CD4-positive, alpha-beta T cell treated with Interleukin-12 subunit alpha and Interleukin-12 subunit beta, for 1 hour (primary cell): ENCODE data around the gene MAP2K7.
"Not testable (repeated sequence)": the region's sequence is repeated elsewhere in the genome, so short reads cannot be mapped to it uniquely, and the experiment has no call there.

Experiments used
- DNase-seq: peaks from one replicate; pipeline ENCODE4 v3.0.0-alpha.2; 2020

Gene MAP2K7

GRCh38 chr19:7908742-7909461, 5.2 kb downstream of the MAP2K7 start:
- DNase-seq = no peak

GRCh38 chr19:7909471-7910067, 5.9 kb downstream of the MAP2K7 start:
- DNase-seq = no peak

DNA sequence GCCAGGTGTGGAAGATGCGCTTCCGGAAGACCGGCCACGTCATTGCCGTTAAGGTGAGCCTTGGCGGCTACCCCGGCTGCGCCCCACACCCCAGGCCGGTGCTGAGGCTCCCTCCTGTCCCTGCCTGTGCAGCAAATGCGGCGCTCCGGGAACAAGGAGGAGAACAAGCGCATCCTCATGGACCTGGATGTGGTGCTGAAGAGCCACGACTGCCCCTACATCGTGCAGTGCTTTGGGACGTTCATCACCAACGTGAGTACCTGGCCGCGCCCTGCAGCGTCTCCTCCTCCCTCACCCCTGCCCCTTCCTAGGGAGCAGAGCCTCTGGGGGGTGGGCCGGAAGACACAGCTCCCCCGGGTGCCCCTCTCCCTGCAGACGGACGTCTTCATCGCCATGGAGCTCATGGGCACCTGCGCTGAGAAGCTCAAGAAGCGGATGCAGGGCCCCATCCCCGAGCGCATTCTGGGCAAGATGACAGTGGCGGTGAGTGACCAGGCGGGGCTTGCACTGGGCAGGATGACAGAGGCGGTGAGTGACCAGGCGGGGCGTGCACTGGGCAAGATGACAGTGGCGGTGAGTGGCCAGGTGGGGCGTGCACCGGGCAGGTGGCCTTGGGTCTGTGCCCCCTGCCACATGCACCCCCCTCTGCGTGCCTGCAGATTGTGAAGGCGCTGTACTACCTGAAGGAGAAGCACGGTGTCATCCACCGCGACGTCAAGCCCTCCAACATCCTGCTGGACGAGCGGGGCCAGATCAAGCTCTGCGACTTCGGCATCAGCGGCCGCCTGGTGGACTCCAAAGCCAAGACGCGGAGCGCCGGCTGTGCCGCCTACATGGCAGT, 6.9 kb downstream of the MAP2K7 start:
- DNase-seq = no peak

GRCh38 chr19:7911508-7912143, 7.9 kb downstream of the MAP2K7 start:
- DNase-seq = no peak

DNA sequence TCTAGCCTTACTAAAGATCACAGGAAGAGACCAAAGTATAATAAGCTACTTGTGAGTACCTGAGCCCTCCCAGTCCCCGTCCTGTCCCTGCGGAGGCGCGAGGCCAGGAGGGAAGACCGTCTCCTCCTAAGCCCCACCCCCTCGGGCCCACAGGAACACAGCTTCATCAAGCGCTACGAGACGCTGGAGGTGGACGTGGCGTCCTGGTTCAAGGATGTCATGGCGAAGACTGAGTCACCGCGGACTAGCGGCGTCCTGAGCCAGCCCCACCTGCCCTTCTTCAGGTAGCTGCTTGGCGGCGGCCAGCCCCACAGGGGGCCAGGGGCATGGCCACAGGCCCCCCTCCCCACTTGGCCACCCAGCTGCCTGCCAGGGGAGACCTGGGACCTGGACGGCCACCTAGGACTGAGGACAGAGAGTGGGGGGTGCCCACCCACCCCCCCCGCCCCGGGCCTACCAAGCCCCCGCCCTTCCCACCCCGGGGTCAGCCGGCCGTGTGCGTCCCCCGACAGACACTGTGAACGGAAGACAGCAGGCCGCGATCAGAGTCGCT, 8.5 kb downstream of the MAP2K7 start:
- DNase-seq = no peak

DNA sequence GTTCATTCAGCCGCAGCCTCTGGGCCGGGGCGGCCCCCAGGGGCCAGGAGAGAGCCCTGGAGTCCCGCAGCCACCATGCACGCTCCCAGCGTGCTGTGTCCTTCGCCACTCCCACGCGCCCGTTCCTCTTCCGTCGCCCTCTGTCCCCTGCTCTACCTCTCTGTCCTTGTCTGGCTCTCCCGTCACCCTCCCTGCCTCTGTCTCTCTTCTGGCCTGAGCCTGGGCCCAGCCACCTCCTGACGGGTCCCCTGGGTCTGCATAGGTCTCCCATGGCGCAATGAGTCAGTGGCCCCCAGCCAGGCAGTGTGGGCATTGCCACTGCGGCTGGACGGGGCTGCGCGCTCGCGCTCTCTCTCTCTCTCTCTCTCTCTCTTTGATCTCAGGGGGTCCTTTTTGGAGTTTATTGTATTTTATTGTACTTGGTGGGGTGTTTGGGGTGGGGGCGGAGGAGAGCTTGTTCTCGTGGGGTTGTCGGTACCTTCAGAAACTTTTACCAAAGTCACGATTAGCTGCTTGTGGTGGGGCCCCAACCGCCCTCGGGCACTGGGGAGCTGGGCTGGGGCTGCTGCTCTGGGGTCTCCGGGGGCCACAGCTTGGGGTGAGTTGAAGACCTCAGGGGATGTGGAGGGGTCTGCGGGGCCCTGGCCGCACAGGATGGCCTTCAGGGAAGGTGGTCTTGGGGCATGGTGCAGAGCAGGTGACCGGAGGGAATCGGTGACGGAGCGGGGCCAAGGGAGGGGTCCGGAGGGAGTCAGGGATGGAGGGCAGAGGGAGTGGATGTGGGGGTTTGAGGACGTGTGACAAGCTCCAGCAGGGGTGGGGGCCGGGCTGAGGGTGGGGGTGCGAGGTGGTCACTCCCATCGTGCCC, 9.3 kb downstream of the MAP2K7 start:
- no peak for DNase-seq

GRCh38 chr19:7913652-7914051, 10.0 kb downstream of the MAP2K7 start:
- DNase-seq = no peak

DNA sequence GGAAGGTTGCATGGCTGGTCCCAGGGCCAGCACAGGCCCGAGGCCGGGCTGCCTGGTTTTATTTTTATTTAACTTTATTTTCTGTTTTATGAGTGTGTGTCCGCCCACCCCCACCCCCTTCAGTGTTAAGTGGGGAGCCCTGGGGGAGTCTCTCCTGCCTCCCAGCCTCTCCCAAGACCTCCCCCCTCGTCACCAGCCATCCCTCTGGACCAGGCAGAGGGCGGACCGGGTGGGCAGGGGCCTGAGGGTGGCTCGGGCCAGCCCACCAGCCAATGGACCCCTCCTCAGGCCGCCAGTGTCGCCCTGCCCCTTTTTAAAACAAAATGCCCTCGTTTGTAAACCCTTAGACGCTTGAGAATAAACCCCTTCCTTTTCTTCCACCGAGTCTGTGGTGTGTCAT, 10.4 kb downstream of the MAP2K7 start:
- DNase-seq = no peak

GRCh38 chr19:7914598-7915045, 10.9 kb downstream of the MAP2K7 start, which contains the start of gene TGFBR3L:
TGFBR3L (plus strand) TSS chr19:7914830.
- DNase-seq = no peak

DNA sequence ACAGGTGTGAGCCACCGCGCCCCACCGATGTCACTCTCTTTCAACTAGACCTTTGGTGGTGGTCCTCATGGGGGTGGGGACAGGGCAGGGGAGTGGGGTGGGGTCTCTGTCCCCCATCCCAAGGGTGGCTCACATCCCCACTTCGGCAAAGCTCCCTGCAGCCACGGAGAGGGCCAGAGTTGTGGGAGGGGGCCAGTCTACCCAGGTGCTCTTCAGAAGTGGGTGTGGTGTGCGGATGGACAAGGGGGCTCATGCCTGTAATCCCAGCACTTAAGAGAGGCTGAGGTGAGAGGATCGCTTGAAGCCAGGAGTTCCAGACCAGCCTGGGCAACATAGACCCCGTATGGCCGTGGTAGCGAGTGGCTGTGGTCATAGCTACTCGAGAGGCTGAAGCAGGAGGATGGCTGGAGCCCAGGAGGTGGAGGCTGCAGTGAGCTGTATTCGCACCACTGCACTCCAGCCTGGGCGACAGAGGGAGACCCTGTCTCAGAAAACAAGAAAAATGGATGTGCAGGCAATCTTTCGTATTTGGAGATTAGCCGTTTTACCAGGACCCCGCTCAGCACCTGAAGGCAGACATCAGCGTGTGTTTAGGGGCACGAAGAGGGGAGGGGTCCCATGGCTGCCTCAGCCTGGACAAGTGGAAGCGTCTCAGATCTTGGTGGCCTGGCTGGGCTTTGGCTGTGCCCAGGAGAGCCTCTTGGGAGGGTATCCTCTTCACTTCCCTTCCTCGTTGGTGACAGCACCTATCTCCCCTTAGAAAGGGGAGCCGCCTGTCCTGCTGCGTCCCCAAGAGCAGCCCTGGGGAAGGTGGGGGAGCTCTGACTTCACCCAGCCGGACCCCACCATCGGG, 11.8 kb downstream of the MAP2K7 start:
- no peak for DNase-seq

GRCh38 chr19:7916103-7916954, 12.7 kb downstream of the MAP2K7 start:
- DNase-seq = peak; percentile 68

DNA sequence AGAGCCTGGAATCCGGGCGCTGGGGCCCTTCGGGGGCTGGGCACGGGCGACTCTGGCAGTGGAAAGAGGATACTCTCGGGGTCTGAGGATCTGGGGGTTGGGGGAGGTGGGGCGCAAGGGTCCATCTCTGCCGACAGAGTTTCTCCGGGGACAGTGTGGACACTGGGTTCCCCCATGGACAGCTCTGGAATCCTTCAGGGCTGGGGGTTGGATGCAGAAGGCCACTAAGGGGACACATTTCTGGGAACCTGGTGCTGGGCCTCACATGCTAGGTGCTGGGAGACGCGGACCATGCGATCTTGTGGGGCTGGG, 13.2 kb downstream of the MAP2K7 start:
- DNase-seq = no peak

GRCh38 chr19:7917267-7918061, 13.8 kb downstream of the MAP2K7 start:
- peak; percentile 68 for DNase-seq

DNA sequence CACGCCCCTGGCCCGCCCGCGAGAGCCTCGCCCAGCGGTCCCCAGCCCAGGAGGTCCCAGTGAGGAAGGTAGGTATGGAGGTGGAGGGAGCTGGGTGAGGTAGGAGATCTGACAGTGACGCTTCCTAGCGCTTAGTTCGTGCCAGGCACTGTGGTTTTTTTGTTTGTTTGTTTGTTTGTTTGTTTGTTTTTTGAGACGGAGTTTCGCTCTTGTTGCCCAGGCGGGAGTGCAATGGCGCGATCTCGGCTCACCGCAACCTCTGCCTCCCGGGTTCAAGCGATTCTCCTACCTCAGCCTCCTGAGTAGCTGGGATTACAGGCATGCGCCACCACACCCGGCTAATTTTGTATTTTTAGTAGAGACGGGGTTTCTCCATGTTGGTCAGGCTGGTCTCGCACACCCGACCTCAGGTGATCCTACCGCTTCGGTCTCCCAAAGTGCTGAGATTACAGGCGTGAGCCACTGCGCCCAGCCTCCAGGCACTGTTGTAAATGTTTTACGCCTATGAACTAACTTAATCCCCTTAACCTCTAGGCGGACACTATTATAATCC, 14.5 kb downstream of the MAP2K7 start:
- not testable (repeated sequence) for DNase-seq

- no peak for DNase-seq
Observed at GRCh38 chr19:7918615-7919421, 15.1 kb downstream of the MAP2K7 start.

GRCh38 chr19:7919610-7920518, 16.2 kb downstream of the MAP2K7 start, which contains the start of gene SNAPC2:
SNAPC2 (plus strand) TSS chr19:7920338; CDS start chr19:7920367, 29 bp downstream.
- DNase-seq = peak; percentile 97
